IMR-90 (cell line): Measurements from ENCODE around the gene LAMC2.

ENCODE experiments used
- POLR2A ChIP-seq: IDR thresholded peaks from 2 replicates; pipeline ENCODE4 v1.6.1; 2012; ENCODE audit warnings: mild to moderate bottlenecking, low read depth, low read length
- TF ChIP-seq, protein P1 (sequence below): conservative IDR thresholded peaks from 2 replicates; pipeline ENCODE4 v1.5.1; 2012; ENCODE audit warnings: mild to moderate bottlenecking, low read depth, low read length, improper control_type of control experiment

DNA sequence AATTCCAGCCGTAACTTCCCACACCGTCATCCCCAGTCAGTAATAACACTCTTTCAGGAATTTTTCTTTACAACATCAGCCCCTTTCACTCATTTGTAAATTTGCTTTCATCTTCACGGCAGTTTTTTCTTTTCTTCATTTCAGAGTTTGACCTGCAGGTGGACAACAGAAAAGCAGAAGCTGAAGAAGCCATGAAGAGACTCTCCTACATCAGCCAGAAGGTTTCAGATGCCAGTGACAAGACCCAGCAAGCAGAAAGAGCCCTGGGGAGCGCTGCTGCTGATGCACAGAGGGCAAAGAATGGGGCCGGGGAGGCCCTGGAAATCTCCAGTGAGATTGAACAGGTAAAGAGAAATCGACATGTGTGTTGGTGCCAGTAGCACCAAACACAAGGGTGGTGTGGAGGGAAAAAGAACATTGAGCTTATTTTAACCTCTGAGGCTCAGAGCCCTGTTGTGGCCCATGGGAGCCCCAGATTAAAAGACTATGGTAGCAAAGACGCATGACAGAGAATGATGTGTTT lies 53.2 kb downstream of the LAMC2 start:
- TF ChIP-seq, protein P1, sequence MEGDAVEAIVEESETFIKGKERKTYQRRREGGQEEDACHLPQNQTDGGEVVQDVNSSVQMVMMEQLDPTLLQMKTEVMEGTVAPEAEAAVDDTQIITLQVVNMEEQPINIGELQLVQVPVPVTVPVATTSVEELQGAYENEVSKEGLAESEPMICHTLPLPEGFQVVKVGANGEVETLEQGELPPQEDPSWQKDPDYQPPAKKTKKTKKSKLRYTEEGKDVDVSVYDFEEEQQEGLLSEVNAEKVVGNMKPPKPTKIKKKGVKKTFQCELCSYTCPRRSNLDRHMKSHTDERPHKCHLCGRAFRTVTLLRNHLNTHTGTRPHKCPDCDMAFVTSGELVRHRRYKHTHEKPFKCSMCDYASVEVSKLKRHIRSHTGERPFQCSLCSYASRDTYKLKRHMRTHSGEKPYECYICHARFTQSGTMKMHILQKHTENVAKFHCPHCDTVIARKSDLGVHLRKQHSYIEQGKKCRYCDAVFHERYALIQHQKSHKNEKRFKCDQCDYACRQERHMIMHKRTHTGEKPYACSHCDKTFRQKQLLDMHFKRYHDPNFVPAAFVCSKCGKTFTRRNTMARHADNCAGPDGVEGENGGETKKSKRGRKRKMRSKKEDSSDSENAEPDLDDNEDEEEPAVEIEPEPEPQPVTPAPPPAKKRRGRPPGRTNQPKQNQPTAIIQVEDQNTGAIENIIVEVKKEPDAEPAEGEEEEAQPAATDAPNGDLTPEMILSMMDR: no peak
- no peak for TF ChIP-seq POLR2A
